OCI-M1 (cell line): Measurements from ENCODE around the gene GNG12.
"Not testable (repeated sequence)": the region's sequence is repeated elsewhere in the genome, so short reads cannot be mapped to it uniquely, and the experiment has no call there.

Experiments used
- DNase-seq: peaks from one replicate; lab custom pipeline; 2025; lab: John Stamatoyannopoulos, UW

The GNG12 gene

DNA sequence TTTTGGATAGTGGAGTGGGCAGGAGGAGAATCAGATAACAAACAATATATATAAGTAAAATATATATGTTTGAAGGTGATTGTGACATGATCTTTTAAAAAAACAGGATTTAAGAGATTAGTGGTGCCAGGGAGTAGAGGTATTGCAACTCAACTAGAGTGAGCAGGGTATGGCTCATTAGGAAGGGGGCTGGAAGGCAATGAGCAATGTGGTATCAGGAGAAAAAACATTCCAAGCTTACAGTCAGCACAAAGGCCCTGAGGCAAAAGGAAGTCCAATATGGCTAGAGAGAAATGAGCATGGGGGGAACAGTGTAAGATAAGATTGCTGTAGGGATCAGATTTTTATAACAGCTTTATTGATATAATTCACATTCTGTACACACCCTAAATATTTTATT, 153.6 kb downstream of the GNG12 start:
- no peak for DNase-seq

DNA sequence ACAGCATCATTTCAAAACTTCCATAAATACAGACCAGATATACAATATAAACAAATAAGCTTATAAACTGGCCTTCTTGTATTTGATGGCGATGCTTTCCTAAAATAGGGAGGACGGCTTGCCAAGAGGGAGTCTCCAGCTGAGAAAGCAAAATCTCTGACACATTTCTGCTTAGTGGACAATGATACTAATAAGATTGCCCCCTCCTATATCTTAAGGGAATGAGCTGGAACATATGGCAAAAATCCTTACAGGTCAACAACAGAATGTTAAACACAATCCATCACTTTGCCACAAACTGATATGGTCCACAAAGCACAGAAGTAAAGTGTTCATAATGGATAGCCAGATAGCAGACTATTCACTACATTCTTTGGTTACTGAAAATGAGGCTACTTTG, 155.3 kb downstream of the GNG12 start:
- DNase-seq = no peak

DNA sequence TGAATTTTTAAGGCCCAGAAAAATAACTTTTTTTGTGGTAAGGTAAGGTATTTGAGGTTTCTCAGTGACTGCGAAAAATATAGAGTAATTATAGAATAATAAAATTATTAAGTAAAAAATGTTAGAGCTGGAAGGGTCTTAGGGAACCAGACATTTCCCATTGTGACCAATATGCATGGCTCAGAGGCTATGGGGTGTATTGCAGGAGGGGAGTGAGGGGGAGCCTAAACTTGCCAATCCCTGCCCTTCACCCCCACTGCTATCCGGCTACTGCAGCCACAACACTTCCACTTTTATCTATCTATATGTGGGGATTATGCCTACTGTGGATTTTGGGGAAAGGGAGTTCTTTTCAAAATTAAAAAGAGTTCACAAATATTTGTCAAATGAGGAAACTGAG, 155.9 kb downstream of the GNG12 start:
- no peak for DNase-seq

DNA sequence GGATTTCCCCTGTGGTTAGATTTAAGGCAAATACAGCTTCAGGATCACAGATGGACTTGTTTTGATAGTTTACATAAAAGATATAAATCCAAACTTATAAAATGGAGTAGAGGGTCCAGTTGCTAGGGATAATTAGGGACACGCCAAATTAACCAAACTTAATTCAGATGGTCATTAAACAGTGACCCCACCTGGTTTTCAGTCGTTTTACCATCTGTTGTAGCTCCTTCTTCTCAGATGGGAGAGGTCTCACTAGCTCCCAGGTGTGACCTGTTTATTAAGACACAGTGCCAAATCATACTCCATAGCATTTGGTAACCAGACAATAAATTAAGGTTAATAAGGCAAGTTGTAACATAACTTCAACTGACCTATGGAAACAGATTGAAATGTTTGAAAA, 156.3 kb downstream of the GNG12 start:
- no peak for DNase-seq

DNA sequence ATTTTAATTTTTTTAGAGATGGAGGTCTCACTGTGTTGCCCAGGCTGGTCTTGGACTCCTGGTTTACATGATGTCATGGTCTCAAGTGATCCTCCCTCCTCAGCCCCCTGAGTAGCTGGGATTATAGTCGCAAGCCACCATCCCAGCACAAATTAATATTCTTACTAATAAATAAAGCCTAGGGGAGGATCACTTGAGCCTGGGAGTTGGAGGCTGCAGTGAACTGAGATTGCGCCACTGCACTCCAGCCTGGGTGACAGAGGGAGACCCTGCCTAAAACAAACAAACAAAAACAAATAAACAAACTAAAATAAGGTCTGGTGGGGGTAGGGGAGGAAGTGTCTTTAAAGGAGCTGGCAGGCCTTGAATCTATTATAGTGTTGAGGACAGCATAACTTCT, 157.0 kb downstream of the GNG12 start:
- DNase-seq = no peak

DNA sequence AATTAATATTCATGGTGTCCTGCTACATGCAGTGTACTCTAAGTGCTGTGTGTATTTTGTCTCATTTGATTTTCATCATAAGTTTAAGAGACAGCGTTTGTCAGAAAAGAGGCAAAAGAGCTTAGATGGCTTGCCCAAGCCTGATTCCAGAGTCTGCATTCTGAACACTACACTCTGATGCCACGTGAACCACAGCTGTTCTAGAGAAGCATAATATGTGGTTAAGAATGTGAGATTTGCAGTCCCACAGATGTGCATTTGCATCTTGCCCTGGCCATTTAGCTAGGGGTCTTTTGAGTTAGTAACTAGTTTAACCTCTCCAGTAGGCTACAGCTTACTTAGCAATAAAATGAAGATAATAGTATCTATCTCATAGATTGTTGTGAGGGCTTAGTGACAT, 157.5 kb downstream of the GNG12 start:
- DNase-seq = no peak

DNA sequence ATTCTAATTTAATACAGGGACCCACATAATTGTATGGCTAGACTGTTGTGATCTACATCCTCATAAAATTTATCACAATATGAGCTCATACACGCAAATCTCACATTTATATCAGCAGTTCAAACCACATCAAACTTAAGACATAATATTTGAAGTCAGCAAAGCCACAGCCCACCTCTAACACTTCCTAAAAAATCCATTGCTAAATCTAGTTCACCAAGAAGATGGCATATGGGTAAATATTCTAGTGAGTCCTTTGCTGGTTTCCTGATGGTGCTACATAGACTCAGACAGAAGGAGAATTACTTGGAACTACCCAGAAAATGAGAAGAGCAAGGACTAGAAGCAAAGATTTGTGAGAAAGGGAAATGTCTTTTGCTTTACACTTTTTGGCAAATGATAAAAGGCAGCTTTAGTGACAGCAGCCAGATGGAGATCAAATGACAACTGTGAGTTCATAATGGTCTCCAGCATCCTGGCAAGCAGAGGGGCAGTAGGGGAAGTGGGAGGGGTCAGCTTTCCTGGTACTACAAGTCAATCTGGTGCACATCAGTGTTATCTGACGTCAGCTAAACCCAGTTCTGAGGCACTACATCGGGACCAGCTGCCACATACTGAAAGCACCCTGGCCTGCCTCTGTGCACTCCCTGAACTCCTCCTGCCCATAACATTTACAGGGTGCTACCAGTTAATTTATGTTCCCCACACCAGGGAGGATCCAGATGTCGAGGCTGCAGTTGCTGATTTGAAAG, 158.8 kb downstream of the GNG12 start:
- peak; percentile 54 for DNase-seq

DNA sequence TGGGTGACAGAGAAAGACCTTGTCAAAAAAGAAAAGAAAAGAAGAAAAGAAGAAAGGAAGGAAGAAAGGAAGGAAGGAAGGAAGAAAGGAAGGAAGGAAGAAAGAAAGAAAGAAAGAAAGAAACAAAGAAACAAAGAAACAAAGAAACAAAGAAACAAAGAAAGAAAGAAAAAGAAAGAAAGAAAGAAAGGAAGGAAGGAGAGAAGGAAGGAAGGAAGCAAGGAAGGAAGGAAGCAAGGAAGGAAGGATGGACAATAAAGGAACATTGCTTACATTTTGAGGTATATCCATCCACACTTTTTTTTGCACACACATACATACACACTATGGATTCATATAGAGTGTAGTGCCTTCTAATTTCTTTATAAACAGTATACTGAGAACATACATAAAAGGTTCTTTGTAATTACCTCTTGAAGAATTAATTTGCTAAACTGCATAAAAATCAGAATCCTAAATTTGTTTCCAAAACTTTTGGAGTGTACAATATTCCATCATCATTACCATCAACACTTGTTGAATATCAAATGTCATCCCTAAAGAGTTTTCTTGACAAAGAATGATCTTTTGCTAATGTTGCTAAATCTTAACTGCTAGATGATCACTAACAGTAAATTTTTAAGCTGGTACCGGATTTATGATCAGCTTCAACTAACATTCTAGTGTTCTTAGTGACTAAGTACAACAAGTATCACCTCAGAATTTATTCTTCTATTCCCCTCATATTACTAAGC, 159.6 kb downstream of the GNG12 start:
- DNase-seq = no peak

DNA sequence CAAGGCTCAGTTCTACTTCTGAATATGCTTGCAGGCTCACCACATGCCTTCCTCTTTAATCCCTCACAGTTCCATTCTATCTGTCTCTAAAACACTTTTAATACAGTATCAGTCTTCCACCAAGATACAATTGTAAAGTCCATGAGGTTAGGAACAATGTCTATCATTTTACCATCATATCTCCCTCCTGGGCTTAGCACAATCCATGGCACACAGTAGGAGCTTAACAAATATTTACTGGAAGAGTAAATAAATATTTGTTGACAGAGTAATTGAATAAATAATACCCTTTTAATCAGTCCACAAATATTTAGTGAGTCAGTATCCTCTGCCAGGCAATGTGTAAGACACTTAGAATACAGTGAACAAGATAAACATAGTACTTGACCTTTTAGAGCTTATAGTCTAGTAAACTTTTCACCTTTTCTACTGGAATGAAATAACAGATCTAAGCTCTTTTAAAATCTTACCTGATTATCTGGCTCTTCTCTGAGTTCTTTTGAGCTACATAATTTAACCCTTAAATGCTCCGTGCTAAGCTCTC, 160.9 kb downstream of the GNG12 start:
- no peak for DNase-seq

DNA sequence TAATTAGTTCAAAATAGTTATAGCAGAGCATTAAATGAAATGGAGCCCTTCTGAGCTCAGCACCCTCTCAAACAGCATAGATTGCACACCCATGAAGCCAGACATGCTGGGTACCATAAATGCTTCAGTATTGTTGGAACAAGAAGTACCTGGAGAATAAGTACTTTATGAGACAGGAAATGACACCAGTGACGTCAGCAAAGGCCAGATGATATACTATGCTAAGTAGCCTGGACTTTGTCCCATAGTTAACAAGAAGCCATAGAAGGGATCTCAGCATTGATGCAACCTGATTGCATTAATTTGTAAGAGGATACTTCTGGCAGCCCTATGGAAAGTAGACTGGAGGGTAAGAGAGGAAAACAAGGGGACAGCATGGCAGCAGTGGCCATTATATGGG, 164.6 kb downstream of the GNG12 start:
- DNase-seq = no peak

DNA sequence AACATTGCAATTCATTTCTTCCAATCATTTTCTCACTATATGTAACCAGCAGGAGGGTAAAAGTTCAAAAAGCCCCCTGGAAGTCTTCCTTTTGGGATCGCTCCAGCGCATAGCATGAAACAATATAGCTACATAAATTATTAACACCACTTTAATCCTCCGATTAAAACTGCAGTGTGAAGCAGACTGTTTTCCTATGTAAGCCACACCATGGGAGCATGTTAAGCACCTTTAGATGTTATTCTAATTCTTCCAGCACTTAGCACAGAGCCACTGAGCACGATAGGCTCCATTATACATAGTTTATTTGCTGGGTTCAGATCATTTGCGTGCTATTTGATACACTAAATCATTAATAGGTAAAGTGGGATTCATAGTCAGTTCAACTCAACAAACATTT, 166.6 kb downstream of the GNG12 start:
- DNase-seq = no peak

DNA sequence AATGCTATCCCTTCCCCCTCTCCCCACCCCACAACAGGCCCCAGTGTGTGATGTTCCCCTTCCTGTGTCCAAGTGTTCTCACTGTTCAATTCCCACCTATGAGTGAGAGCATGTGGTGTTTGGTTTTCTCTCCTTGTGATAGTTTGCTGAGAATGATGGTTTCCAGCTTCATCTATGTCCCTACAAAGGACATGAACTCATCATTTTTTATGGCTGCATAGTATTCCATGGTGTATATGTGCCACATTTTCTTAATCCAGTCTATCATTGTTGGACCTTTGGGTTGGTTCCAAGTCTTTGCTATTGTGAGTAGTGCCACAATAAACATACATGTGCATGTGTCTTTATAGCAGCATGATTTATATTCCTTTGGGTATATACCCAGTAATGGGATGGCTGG, 168.0 kb downstream of the GNG12 start:
- not testable (repeated sequence) for DNase-seq

DNA sequence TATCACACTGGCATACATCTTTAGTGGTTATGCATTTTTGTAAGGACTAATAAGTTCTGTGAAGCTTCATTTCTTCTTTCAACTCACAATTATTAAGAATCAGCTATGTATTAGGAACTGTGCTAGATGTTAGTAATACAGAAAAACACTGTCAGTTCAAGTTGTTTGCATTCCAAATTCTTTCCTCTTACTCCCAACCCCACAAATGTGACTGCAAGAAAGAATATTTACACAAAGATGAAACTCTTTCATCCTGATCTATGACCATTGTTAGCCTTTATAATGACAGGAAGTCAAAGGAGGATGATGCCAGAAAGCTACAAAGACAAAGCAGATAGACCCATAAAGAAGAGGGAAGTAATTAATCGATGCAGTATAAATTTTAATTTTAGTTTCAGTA, 169.2 kb downstream of the GNG12 start:
- DNase-seq = no peak

DNA sequence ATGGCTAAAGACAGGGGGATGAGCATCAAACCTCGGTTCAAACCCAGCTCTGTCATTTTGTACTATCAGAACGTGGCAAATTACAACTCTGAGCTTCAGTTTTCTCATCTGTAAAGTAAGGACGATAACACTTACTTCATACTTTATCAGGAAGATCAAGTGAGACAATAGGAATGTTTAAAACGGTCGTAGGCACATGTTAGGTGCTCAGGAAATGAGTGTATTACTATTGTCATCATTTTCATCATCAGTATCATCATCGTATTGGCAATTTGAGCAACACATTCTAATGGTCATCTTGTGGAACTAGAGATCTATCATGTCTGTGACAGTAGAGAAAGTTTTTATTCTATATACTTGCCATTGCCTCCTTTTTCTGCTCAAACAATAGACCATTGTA, 170.4 kb downstream of the GNG12 start:
- DNase-seq = no peak

DNA sequence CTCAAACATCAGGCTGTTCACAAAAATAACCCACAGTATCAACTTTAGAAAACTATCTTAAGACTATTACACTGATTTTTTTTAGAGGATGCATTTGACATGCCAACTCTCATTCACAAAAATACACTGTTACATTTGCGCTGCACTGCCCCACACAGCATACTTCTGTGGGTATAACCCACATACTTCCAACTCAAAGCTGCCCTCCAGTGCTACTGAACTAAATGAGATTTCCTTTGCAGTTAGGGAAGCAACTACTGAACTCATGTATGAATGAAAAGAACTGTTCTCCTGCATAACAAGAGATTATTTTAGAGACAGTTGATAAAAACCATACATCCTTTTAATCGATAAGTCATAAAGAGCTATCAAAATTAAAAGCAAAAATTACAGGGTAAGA, 174.0 kb downstream of the GNG12 start:
- no peak for DNase-seq

DNA sequence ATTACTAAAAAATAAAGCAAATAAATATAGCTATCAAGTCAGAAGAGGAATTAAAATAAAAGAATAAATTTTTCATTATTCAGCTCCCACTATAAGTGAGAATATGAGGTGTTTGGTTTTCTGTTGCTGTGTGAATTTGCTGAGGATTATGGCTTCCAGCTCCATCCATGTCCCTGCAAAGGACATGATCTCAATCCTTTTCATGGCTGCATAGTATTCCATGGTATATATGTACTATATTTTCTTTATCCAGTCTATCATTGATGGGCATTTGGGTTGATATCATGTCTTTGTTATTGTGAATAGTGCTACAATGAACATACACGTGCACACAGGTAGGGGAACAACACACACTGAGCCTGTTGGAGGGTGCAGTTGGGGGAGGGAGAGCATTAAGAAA, 176.1 kb downstream of the GNG12 start:
- not testable (repeated sequence) for DNase-seq

DNA sequence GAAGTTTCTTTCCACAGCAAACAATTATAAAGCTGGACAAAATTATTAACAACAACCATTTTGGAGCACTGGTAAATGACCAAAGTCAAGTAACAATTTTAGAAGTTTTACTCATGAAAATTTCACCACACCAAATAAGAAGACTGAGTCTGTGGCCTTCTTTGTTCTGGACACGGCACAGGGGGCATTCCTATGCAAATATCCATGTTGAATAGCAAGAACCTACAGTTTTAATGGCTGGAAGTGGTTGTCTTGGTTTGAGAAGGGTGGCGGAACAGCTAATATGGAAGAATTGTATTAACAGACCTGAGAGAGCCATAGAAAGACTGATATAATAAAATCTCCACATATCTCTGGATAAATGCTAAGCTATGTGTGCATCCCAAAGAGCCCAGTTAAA, 177.7 kb downstream of the GNG12 start:
- no peak for DNase-seq

DNA sequence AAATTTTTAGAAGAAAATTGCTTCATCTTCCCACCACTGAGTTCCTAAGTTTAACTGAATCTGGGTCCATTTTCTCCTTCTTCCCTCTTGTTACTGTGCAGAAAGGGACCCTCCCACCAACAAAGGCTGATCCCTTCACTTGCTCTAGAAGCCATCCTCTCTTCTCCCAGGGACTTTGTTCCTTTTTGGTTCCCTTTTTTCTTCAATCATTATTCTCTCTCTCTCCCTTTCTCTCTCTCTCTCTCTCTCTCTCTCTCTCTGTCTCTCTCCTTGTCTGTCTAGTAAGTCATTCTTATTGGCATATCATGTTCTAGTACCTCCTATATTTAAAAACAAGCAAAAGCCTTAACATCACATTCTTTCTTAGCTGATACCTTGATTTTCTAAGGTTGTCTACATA, 180.0 kb downstream of the GNG12 start:
- no peak for DNase-seq

DNA sequence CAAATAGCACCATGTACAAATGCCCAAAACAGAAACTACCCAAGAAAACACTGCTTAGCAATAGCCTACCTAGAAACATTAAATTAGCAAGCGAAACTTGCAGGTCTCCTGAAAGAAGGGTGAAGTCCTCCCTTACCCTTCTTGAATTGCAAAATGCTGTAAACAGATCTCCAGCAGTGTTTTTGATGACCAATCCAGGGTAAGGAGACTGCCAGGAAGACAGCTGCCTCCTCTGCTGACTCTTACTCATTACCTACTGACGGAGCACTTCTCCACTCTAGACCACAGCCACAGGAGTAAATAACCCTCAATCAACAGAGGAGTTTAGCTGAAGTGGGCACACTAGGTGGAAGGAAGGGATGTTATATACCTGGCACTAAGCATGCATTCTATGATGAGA, 180.5 kb downstream of the GNG12 start:
- DNase-seq = peak; percentile 5
